ENCODE measurements around the gene SLC12A6.
"Not testable (repeated sequence)": the region's sequence is repeated elsewhere in the genome, so short reads cannot be mapped to it uniquely, and the experiment has no call there.

Gene SLC12A6

GRCh38 chr15:34206011-34206410 is 131.6 kb downstream of the SLC12A6 start:
- Mint-ChIP-seq H3K27ac (peak overlapping the region in 2 of 3 experiments; percentile 34 to 44), H3K4me1 (peaks cover 17% of the 10 kb centered on the region), H3K36me3 (ENCODE audit: low read depth) (peaks cover 42% of the 10 kb centered on the region), H3K9me3 (peaks cover 9% of the 10 kb centered on the region), H3K27me3 (ENCODE audit: low read depth) (no peaks in the 10 kb centered on the region), H3K4me3 (peak overlapping the region; percentile 26 to 68 (median 55))
- no peak for TF ChIP-seq CTCF (IDR thresholded peaks at IDR 0.05; ENCODE audit: unreplicated experiment in 3 of 3)

GRCh38 chr15:34203936-34204335 is 133.6 kb downstream of the SLC12A6 start:
- H3K4me1 Mint-ChIP-seq = peaks cover 17% of the 10 kb centered on the region
- peaks cover 9% of the 10 kb centered on the region for H3K9me3 Mint-ChIP-seq
- TF ChIP-seq CTCF (IDR thresholded peaks at IDR 0.05; ENCODE audit: unreplicated experiment in 3 of 3) = no peak
- no peak overlapping the region for H3K4me3 Mint-ChIP-seq
- peaks cover 4% of the 10 kb centered on the region for H3K27me3 Mint-ChIP-seq (ENCODE audit: low read depth)
- no peak overlapping the region for H3K27ac Mint-ChIP-seq
- H3K36me3 Mint-ChIP-seq (ENCODE audit: low read depth) = peaks cover 61% of the 10 kb centered on the region

- TF ChIP-seq CTCF (IDR thresholded peaks at IDR 0.05; ENCODE audit: unreplicated experiment in 3 of 3) = no peak
- Mint-ChIP-seq H3K27me3 (ENCODE audit: low read depth) (peaks cover 4% of the 10 kb centered on the region), H3K36me3 (ENCODE audit: low read depth) (peaks cover 67% of the 10 kb centered on the region), H3K9me3 (peaks cover 9% of the 10 kb centered on the region), H3K4me3 (no peak overlapping the region), H3K27ac (no peak overlapping the region), H3K4me1 (peaks cover 16% of the 10 kb centered on the region)
Observed at GRCh38 chr15:34203305-34203704, 134.3 kb downstream of the SLC12A6 start.

- not testable (repeated sequence) for H3K9me3 Mint-ChIP-seq; H3K27me3 Mint-ChIP-seq (ENCODE audit: low read depth); H3K27ac Mint-ChIP-seq; H3K4me3 Mint-ChIP-seq; H3K4me1 Mint-ChIP-seq
- peaks cover 38% of the 10 kb centered on the region for H3K36me3 Mint-ChIP-seq (ENCODE audit: low read depth)
Observed at GRCh38 chr15:34193272-34193671, 144.3 kb downstream of the SLC12A6 start.

GRCh38 chr15:34188711-34189110 is 148.9 kb downstream of the SLC12A6 start:
- Mint-ChIP-seq H3K4me1 (peaks cover 10% of the 10 kb centered on the region), H3K36me3 (ENCODE audit: low read depth) (peaks cover 44% of the 10 kb centered on the region), H3K27ac (no peak overlapping the region), H3K27me3 (ENCODE audit: low read depth) (no peaks in the 10 kb centered on the region), H3K9me3 (peaks cover 4% of the 10 kb centered on the region), H3K4me3 (no peak overlapping the region)
- no peak for TF ChIP-seq CTCF (IDR thresholded peaks at IDR 0.05; ENCODE audit: unreplicated experiment in 3 of 3)

- Mint-ChIP-seq H3K27me3 (ENCODE audit: low read depth) (no peaks in the 10 kb centered on the region), H3K36me3 (ENCODE audit: low read depth) (peaks cover 52% of the 10 kb centered on the region), H3K4me3 (no peak overlapping the region), H3K27ac (no peak overlapping the region), H3K9me3 (peaks cover 4% of the 10 kb centered on the region), H3K4me1 (peaks cover 10% of the 10 kb centered on the region)
- no peak for TF ChIP-seq CTCF (IDR thresholded peaks at IDR 0.05; ENCODE audit: unreplicated experiment in 3 of 3)
Observed at GRCh38 chr15:34185666-34186065, 151.9 kb downstream of the SLC12A6 start.
